HT1080 (cell line): ENCODE results near the gene PANK1. TPM values are rescaled to one million over a fixed set of nuclear protein-coding genes. Genes with fewer than 3 reads are reported as not detected.

ENCODE experiments used
- DNase-seq: peaks from one replicate; pipeline ENCODE4 v3.0.0-alpha.2; 2015; ENCODE audit warnings: low read depth
- small RNA-seq: library from RNA; depleted of rRNA; stranded (forward); fragments of <200 nt; gene quantifications from one replicate; pipeline ENCODE3, GENCODE V24; 2014
- total RNA-seq: library from RNA; depleted of rRNA; stranded (reverse); fragments of >200 nt; shearing (Covaris generic); gene quantifications from 2 replicates; pipeline ENCODE4 v1.2.3, GENCODE V29; 2014; rRNA removed

PANK1 gene
- total RNA-seq, 1 experiment from 2014 or later: 3.8 TPM

DNA sequence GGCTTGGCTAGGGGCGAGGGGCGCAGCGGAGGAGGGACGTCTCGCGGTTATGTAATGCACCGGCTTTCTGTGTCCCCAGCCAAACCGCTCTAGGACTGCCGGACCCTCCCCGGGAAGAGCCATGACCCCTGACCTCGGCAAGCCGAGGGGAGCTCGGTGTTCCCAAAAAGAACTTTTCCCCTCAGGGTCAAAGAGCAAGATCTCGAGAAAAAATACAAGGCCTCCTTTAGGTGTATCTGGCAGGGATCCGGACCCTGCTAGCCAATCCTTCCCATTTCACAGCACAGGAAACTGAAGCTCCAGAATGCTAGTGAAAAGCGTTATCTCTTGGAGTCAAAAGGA, 109.1 kb downstream of the PANK1 start:
- no peak for DNase-seq

DNA sequence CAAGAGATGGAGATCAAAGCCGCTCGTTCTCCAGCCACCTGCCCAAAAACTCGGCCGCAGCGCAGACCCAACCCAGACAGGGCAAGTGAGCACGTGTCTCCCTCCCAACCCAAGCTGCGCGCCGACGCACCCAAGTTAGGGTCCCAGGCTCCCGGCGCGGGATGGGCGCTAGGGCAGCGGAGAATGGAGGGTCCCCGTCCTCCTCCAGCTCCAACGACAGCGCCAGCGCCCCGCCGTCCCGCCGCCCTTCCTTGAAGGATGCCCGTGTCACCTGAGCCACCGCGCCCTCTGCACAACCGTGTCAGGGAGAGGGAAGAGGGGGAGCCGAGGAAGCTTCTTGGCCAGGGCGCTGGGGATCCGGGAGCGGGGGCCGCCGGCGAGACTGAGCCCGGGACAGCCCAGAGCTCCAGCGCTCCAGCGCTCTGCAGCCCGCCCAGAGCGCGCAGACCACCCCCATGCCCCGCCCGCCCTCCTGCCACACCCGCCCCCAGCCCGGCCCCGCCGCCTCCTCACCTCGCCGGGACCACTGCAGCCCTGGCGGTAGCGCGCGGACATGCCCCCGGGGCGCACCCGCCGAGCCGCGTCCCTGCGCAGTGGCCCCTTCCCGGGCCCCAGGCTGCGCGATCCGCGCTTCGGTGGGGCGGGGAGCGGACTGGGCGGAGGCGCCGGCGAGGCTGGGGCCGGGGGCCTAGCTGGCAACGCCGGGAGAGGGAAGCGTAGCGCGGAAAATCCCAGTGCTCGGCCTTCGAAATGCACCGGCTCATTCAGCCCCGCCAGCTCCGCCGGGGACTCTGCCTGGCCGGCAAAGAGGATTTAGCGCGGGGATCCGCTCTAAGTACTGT, 109.7 kb downstream of the PANK1 start, which contains the start of gene SLC16A12:
TSS of gene SLC16A12 (minus strand) at position 424 of the 842 bp plus-strand sequence. CDS start 73,016 bp downstream, outside the sequence.
- DNase-seq: no peak

DNA sequence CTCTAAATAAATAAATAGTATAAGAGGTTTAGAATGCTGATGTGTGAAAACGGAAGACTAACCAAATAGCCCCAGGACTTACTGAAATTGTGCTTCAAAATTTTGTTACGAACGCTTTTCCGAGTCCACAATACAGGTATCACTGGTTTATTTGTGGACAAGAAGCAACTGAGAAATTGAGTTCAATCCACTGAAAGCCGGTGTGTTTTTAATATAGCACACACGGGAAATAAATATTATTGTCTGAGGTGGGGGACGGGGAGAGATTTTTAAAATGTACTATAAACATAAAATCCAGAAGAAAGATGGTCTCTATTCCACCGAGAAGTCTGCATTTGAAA, 110.2 kb downstream of the PANK1 start:
- DNase-seq: no peak

Small RNAs within 50 kb of the gene (small RNA-seq; reads per million reads assigned to genes)
- gene MIR107: 3.4 reads per million, percentile 86 among the genes with 10 or more reads in this experiment

Other genes starting within 250 kb of the PANK1 start
- gene IFIT5, start 230.7 kb downstream of the PANK1 start, total RNA-seq: 12.2 and 12.4 TPM in 2 replicates
- gene SLC16A12, start 109.6 kb downstream of the PANK1 start, total RNA-seq: 0.20 and 0.26 TPM in 2 replicates
- 20.3 and 20.8 TPM in 2 replicates for gene KIF20B, start 56.3 kb upstream of the PANK1 start, total RNA-seq